GM18907 (cell line): ENCODE results near the gene SUFU.

Experiments used
- ATAC-seq: cut with Tn5 transposase; IDR thresholded peaks from one replicate; pipeline ENCODE4 v1.9.1; 2021; ENCODE audit warnings: mild to moderate bottlenecking, moderate library complexity; ENCODE audit not compliant: unreplicated experiment

SUFU gene

DNA sequence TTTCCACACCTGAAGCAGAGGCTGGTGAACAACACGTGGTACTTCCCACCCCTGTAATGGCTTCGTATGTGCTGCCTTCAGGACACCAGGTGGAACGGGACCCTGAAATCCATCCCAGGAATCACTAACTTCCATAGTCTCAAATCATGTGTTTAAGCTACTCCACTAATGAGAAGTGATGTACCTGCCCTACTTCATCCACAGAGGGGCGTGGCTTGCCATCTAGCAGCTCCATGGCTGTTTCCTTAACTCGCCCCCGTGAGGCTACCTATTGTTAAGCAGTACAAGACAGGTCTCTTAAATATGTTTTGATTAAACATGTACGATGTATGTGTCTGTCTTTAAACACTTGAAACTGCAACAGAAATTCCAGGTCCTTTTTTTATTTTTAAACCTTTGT is 178.6 kb downstream of the SUFU start:
- ATAC-seq: no peak

DNA sequence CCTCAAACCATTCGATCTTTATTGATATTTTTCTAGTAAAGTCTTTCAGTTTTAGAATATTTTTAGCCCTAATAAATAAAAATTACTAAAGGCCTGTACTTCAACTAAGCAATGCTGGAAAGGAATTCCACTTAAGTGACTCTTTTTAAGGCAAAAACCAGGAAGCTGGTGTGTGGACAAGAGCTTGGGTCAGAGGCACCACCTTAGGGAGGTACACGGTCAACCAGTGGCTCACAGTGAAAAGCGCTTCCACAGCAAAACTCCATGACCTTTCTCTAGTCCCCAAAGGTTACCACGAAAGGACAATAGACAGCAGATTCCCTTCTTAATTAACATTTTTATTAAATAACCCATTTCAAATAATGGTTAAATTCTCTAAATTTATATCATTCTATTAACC is 179.2 kb downstream of the SUFU start:
- no peak for ATAC-seq
